Astrocyte (in vitro differentiated cells and primary cell): ENCODE measurements around the gene SLC7A9. TPM values are rescaled to one million over a fixed set of nuclear protein-coding genes. Genes with fewer than 3 reads are reported as not detected.

Source experiments
- DNase-seq: peaks from one replicate; pipeline ENCODE4 v3.0.0-alpha.2; 2010; ENCODE audit warnings: low read depth
- FAIRE-seq: peaks from 2 replicates; lab custom pipeline; 2011; peaks lifted over from hg19 to GRCh38; lab: Jason Lieb, UNC
- H2AFZ ChIP-seq: 2 replicates; pipeline ENCODE4 v1.6.0; 2012; ENCODE audit warnings: low read depth, low read length, inconsistent platforms
- H3K27ac ChIP-seq: 2 replicates; pipeline ENCODE4 v1.5.1; 2011; ENCODE audit warnings: low read depth, low read length, inconsistent platforms
- H3K27me3 ChIP-seq: 2 replicates; pipeline ENCODE4 v1.6.0; 2011; ENCODE audit warnings: low read length, inconsistent platforms; ENCODE audit not compliant: insufficient read depth
- H3K36me3 ChIP-seq: 2 replicates; pipeline ENCODE4 v1.5.1; 2011; ENCODE audit warnings: low read length, inconsistent platforms; ENCODE audit not compliant: insufficient read depth
- H3K4me1 ChIP-seq: 2 replicates; pipeline ENCODE4 v1.5.1; 2011; ENCODE audit warnings: low read length, inconsistent platforms; ENCODE audit not compliant: insufficient read depth
- H3K4me2 ChIP-seq: 2 replicates; pipeline ENCODE4 v1.6.0; 2012; ENCODE audit warnings: low read length, inconsistent platforms
- H3K4me3 ChIP-seq: 2 replicates; pipeline ENCODE4 v1.5.1; 2011; ENCODE audit warnings: low read depth, mild to moderate bottlenecking, low read length, inconsistent platforms; ENCODE audit not compliant: insufficient read depth
- H3K79me2 ChIP-seq: 2 replicates; pipeline ENCODE4 v1.6.0; 2012; ENCODE audit warnings: mild to moderate bottlenecking, low read length, inconsistent platforms; ENCODE audit not compliant: insufficient read depth
- H3K9ac ChIP-seq: 2 replicates; pipeline ENCODE4 v1.6.0; 2012; ENCODE audit warnings: mild to moderate bottlenecking, low read length, inconsistent platforms
- H3K9me3 ChIP-seq: 2 replicates; pipeline ENCODE4 v1.5.1; 2012; ENCODE audit warnings: low read depth, mild to moderate bottlenecking, low read length, inconsistent platforms; ENCODE audit not compliant: insufficient read depth
- H4K20me1 ChIP-seq: 2 replicates; pipeline ENCODE4 v1.6.0; 2012; ENCODE audit warnings: low read length, inconsistent platforms; ENCODE audit not compliant: insufficient read depth
- H3K27ac Mint-ChIP-seq: one replicate; pipeline ENCODE4 v1.8.0; 2021; ENCODE audit warnings: mild to moderate bottlenecking, mixed read lengths; ENCODE audit not compliant: unreplicated experiment
- H3K27me3 Mint-ChIP-seq: one replicate; pipeline ENCODE4 v1.8.0; 2021; ENCODE audit warnings: low read depth, mixed read lengths; ENCODE audit not compliant: unreplicated experiment
- H3K36me3 Mint-ChIP-seq: one replicate; pipeline ENCODE4 v1.8.0; 2021; ENCODE audit warnings: low read depth, mixed read lengths; ENCODE audit not compliant: unreplicated experiment
- H3K4me1 Mint-ChIP-seq: one replicate; pipeline ENCODE4 v1.8.0; 2021; ENCODE audit warnings: low read depth, mixed read lengths; ENCODE audit not compliant: unreplicated experiment
- H3K4me3 Mint-ChIP-seq: one replicate; pipeline ENCODE4 v1.8.0; 2021; ENCODE audit warnings: mild to moderate bottlenecking, moderate library complexity, mixed read lengths; ENCODE audit not compliant: unreplicated experiment
- H3K9me3 Mint-ChIP-seq: one replicate; pipeline ENCODE4 v1.8.0; 2021; ENCODE audit warnings: mild to moderate bottlenecking, mixed read lengths; ENCODE audit not compliant: unreplicated experiment
- CTCF ChIP-seq: IDR thresholded peaks from 2 replicates; pipeline ENCODE4 v1.5.1; 2011; ENCODE audit warnings: low read depth, mild to moderate bottlenecking, inconsistent platforms, low read length, moderate library complexity; ENCODE audit not compliant: insufficient read depth
- EZH2 ChIP-seq: IDR thresholded peaks from 2 replicates; pipeline ENCODE4 v1.6.1; 2012; ENCODE audit warnings: mild to moderate bottlenecking, low read length, inconsistent platforms; ENCODE audit not compliant: insufficient read depth
- total RNA-seq: library from RNA; stranded (reverse); gene quantifications from 2 replicates; pipeline ENCODE4 v1.2.1, GENCODE V29; 2021

Gene SLC7A9
- total RNA-seq, 1 donor from 2014 or later, result 0.45 TPM

DNA sequence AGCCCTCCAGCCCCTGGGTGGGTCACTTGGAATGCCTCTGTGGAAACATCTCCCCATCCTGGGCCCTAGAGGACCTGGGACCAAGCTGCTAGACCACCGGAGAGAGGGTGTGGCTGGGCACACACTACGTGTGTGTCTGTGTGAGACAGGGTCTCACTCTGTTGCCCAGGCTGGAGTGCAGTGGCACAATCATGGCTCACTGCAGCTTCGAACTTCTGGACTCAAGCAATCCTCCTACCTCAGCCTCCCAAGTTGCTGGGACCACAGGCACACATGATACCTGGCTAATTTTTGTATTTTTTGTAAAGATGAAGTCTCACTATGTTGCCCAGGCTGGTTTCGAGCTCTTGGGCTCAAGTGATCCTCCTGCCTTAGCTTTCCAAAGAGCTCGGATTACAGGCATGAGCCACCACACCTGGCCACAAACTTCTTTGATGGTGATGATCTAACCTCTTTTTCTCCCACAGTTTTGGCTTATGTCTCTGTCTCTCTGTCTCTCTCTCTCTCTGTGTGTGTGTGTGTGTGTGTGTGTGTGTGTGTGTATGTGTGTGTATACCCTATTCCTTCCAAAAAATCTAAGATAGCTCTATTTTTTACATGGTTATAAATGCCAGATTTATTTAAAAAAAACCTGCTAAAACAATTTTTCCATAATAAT is 32.1 kb upstream of the SLC7A9 start:
- no peaks in the 10 kb centered on the region for H3K36me3 ChIP-seq
- no peak overlapping the region for H3K27ac Mint-ChIP-seq
- no peak overlapping the region for H2AFZ ChIP-seq
- H3K4me2 ChIP-seq, result no peak overlapping the region
- H3K27me3 ChIP-seq, result no peaks in the 10 kb centered on the region
- no peaks in the 10 kb centered on the region for H3K9me3 Mint-ChIP-seq
- DNase-seq (peak; percentile 1), FAIRE-seq (no peak)
- H3K36me3 Mint-ChIP-seq, result peaks cover 7% of the 10 kb centered on the region
- no peaks in the 10 kb centered on the region for H3K4me1 ChIP-seq
- H3K4me1 Mint-ChIP-seq, result no peaks in the 10 kb centered on the region
- no peak overlapping the region for H3K4me3 Mint-ChIP-seq
- no peaks in the 10 kb centered on the region for H3K79me2 ChIP-seq
- H3K9me3 ChIP-seq, result peaks cover 3% of the 10 kb centered on the region
- TF ChIP-seq CTCF, result no peak
- TF ChIP-seq EZH2, result no peak
- H3K9ac ChIP-seq, result no peak overlapping the region
- no peak overlapping the region for H3K4me3 ChIP-seq
- peaks cover 3% of the 10 kb centered on the region for H4K20me1 ChIP-seq
- no peaks in the 10 kb centered on the region for H3K27me3 Mint-ChIP-seq
- no peak overlapping the region for H3K27ac ChIP-seq

GRCh38 chr19:32896516-32897214 is 27.1 kb upstream of the SLC7A9 start:
- H3K79me2 ChIP-seq, result peaks cover 3% of the 10 kb centered on the region
- peaks cover 7% of the 10 kb centered on the region for H4K20me1 ChIP-seq
- no peak overlapping the region for H3K4me3 ChIP-seq
- H3K27me3 ChIP-seq, result no peaks in the 10 kb centered on the region
- no peaks in the 10 kb centered on the region for H3K4me1 Mint-ChIP-seq
- no peak overlapping the region for H3K4me3 Mint-ChIP-seq
- no peak overlapping the region for H3K4me2 ChIP-seq
- no peak overlapping the region for H3K9ac ChIP-seq
- no peak overlapping the region for H2AFZ ChIP-seq
- no peaks in the 10 kb centered on the region for H3K27me3 Mint-ChIP-seq
- no peak overlapping the region for H3K27ac ChIP-seq
- TF ChIP-seq CTCF (no peak), EZH2 (no peak)
- H3K36me3 Mint-ChIP-seq, result peaks cover 29% of the 10 kb centered on the region
- FAIRE-seq (no peak), DNase-seq (peak; percentile 59)
- H3K9me3 Mint-ChIP-seq, result peaks cover 6% of the 10 kb centered on the region
- H3K4me1 ChIP-seq, result no peaks in the 10 kb centered on the region
- H3K9me3 ChIP-seq, result peaks cover 8% of the 10 kb centered on the region
- no peaks in the 10 kb centered on the region for H3K36me3 ChIP-seq
- no peak overlapping the region for H3K27ac Mint-ChIP-seq

DNA sequence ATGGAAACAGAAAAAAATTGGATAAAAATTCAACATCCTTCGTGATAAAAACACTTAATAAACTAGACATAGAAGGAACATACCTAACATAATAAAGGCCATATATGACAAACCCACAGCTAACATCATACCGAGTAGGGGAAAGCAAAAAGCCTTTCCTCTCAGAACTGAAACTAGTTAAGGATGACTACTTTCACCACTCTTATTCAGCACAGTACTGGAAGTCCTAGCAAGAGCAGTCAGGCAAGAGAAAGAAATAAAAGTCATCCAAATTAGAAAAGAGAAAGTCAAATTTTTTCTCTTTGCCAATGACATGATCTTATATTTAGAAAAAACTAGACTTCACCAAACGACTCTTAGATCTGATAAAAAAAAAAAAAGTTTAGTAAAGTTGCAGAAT is 25.8 kb upstream of the SLC7A9 start:
- Histone ChIP-seq H3K27me3 (no peaks in the 10 kb centered on the region), H2AFZ (no peak overlapping the region), H3K9me3 (peaks cover 8% of the 10 kb centered on the region), H3K36me3 (no peaks in the 10 kb centered on the region), H4K20me1 (peaks cover 7% of the 10 kb centered on the region), H3K4me1 (no peaks in the 10 kb centered on the region), H3K4me2 (no peak overlapping the region), H3K4me3 (no peak overlapping the region), H3K27ac (no peak overlapping the region), H3K79me2 (peaks cover 3% of the 10 kb centered on the region), H3K9ac (no peak overlapping the region)
- TF ChIP-seq EZH2 (no peak), CTCF (no peak)
- peaks cover 34% of the 10 kb centered on the region for H3K36me3 Mint-ChIP-seq
- no peak overlapping the region for H3K27ac Mint-ChIP-seq
- no peak for DNase-seq
- FAIRE-seq, result no peak
- H3K4me1 Mint-ChIP-seq, result no peaks in the 10 kb centered on the region
- H3K27me3 Mint-ChIP-seq, result no peaks in the 10 kb centered on the region
- H3K4me3 Mint-ChIP-seq, result no peak overlapping the region
- H3K9me3 Mint-ChIP-seq, result peaks cover 10% of the 10 kb centered on the region
